ENCODE measurements around the gene TEX38.
"Not testable (repeated sequence)": the region's sequence is repeated elsewhere in the genome, so short reads cannot be mapped to it uniquely, and the experiment has no call there.

TEX38 gene

GRCh38 chr1:46687921-46688509 is 16.4 kb downstream of the TEX38 start:
- DNase-seq (ENCODE audit: low read depth in 2 of 2) = no peak

GRCh38 chr1:46689356-46689755 is 17.7 kb downstream of the TEX38 start:
- DNase-seq (ENCODE audit: low read depth in 2 of 2) = no peak

- DNase-seq (ENCODE audit: low read depth in 2 of 2) = no peak
Measured at GRCh38 chr1:46689897-46690296, 18.2 kb downstream of the TEX38 start.

- DNase-seq (ENCODE audit: low read depth in 2 of 2) = no peak
Measured at GRCh38 chr1:46690931-46691421, 19.3 kb downstream of the TEX38 start.

GRCh38 chr1:46691997-46692790 is 20.5 kb downstream of the TEX38 start:
- no peak for DNase-seq (ENCODE audit: low read depth in 2 of 2)

- no peak for DNase-seq (ENCODE audit: low read depth in 2 of 2)
Measured at GRCh38 chr1:46692811-46693770, 21.4 kb downstream of the TEX38 start.

GRCh38 chr1:46694676-46695075 is 23.0 kb downstream of the TEX38 start:
- not testable (repeated sequence) for DNase-seq (ENCODE audit: low read depth in 2 of 2)

GRCh38 chr1:46697053-46697452 is 25.4 kb downstream of the TEX38 start:
- DNase-seq (ENCODE audit: low read depth in 2 of 2) = no peak

GRCh38 chr1:46699666-46700065 is 28.0 kb downstream of the TEX38 start:
- no peak for DNase-seq (ENCODE audit: low read depth in 2 of 2)

GRCh38 chr1:46703927-46704641 is 32.4 kb downstream of the TEX38 start:
- DNase-seq (ENCODE audit: low read depth in 2 of 2) = no peak

GRCh38 chr1:46705408-46705807 is 33.8 kb downstream of the TEX38 start:
- no peak for DNase-seq (ENCODE audit: low read depth in 2 of 2)

- DNase-seq (ENCODE audit: low read depth in 2 of 2) = no peak
Measured at GRCh38 chr1:46708121-46708520, 36.5 kb downstream of the TEX38 start.

GRCh38 chr1:46714976-46715375 is 43.3 kb downstream of the TEX38 start:
- no peak for DNase-seq (ENCODE audit: low read depth in 2 of 2)

GRCh38 chr1:46717654-46718053 is 46.0 kb downstream of the TEX38 start:
- no peak for DNase-seq (ENCODE audit: low read depth in 2 of 2)

GRCh38 chr1:46718340-46718726 is 46.7 kb downstream of the TEX38 start:
- no peak for DNase-seq (ENCODE audit: low read depth in 2 of 2)

GRCh38 chr1:46718727-46719622 is 47.3 kb downstream of the TEX38 start, which contains the start of gene EFCAB14:
Gene EFCAB14 (minus strand): TSS chr1:46719114. CDS start chr1:46718087, 1,027 bp downstream.
- DNase-seq (ENCODE audit: low read depth in 2 of 2) = peak; percentile 98 to 99

GRCh38 chr1:46719689-46720088 is 48.0 kb downstream of the TEX38 start:
- no peak for DNase-seq (ENCODE audit: low read depth in 2 of 2)

- DNase-seq (ENCODE audit: low read depth in 2 of 2) = not testable (repeated sequence)
Measured at GRCh38 chr1:46720319-46720718, 48.7 kb downstream of the TEX38 start.

GRCh38 chr1:46721204-46721603 is 49.5 kb downstream of the TEX38 start:
- DNase-seq (ENCODE audit: low read depth in 2 of 2) = no peak

- DNase-seq (ENCODE audit: low read depth in 2 of 2) = no peak
Measured at GRCh38 chr1:46721686-46722205, 50.1 kb downstream of the TEX38 start.

Data from stimulated activated CD8-positive, alpha-beta memory T cell treated with anti-CD3 and anti-CD28 coated beads, Interleukin-15, amount 100 ng/mL, for 48 hours (primary cell).